Kidney capillary endothelial cell (primary cell): ENCODE data around the gene NKAIN2.
"Not testable (repeated sequence)": the region's sequence is repeated elsewhere in the genome, so short reads cannot be mapped to it uniquely, and the experiment has no call there.

Experiments used
- DNase-seq: peaks from one replicate; pipeline ENCODE4 v3.0.0-alpha.2; 2018; ENCODE audit warnings: low spot score

The NKAIN2 gene

DNA sequence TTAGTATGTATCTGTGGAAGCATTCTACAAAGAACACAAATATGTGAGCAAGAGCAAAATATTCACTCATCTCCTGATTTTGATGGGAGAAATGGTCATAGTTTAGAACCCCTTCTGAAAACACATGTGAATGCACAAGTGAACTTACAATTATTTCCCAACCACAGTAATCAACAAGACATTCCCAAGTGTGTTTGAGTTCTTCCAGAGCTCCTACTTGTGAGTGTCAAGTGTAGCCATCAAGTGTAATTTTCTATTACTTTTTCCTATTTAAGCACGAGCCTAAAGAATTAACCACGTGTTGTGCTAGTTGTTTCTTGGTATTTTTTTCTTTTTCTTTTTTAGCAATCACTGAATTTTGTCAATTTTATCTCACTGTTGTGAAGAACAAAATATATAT lies 402.3 kb downstream of the NKAIN2 start:
- DNase-seq = no peak

DNA sequence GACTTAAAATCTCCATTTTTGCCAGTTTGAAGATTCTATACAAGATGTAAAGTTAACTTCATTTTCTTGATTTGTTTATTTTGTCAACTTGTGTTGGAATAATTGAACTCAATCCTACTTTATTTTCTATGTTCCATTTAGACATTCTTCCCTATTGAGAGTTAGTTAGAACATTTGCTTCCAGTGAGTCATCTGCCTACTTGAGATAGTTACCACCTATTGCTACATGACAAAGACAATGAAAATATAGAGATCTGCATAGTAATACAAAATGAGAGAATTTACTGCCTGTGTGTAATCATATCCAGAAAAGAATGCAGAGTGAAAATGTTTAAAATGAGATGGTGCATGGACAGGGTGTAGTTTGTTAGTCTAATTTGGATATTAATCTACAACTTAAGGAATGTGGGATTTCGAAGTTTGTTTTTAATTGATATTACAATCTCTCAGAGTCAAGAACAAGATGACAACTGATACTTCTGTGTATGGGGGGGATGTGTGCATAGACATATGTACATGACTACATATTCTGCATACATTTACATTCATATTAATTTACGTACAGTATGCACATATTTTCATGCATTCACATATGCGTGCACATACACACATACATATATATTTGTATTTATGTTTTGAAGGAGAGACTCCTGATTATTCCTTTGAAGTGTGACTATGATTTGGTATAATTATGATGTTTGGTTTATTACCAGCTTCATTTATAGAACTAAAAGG lies 420.1 kb downstream of the NKAIN2 start:
- DNase-seq = no peak

DNA sequence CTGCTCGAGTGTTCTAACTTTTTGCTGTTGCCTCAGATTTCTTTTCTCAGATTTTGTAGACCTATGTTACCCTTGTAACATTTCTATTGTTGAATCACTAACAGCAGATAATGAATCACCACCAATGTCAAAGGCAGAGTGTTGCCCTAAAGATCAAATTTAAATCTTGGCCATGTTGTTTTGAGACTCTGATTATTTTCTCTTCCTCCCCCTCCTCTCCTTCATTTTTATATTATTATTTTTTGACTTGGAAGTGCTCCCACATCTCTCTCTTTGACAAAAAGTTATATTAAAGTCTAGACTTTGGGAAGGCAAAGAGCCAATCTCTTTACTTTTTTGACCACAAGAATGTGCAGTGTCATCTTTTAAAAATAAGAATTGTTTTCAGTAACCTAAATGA lies 422.7 kb downstream of the NKAIN2 start:
- no peak for DNase-seq

DNA sequence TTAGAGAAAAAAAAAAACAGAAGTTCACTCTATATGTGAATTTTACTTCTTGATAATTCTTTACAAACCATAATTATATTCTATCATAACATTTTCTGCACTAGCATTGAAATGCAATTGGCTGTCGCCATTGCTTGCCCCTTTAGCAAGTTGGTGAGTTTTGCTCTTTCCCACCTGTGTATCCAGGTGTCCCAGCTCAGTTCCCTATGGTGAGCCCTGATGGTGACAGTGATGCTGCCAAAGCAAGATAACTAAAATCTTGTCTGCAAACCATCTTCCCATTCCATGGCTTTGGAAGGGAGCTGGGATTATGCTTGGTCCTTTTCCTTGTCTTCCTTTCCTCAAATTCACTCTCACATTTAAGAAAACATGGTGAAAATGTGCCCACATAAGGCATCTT lies 429.6 kb downstream of the NKAIN2 start:
- no peak for DNase-seq

GRCh38 chr6:124234801-124235200 lies 431.1 kb downstream of the NKAIN2 start:
- DNase-seq = no peak

- DNase-seq = no peak
These were observed 434.2 kb downstream of the NKAIN2 start for GRCh38 chr6:124237911-124238310.

- not testable (repeated sequence) for DNase-seq
These were observed 434.7 kb downstream of the NKAIN2 start for GRCh38 chr6:124238408-124238807.

DNA sequence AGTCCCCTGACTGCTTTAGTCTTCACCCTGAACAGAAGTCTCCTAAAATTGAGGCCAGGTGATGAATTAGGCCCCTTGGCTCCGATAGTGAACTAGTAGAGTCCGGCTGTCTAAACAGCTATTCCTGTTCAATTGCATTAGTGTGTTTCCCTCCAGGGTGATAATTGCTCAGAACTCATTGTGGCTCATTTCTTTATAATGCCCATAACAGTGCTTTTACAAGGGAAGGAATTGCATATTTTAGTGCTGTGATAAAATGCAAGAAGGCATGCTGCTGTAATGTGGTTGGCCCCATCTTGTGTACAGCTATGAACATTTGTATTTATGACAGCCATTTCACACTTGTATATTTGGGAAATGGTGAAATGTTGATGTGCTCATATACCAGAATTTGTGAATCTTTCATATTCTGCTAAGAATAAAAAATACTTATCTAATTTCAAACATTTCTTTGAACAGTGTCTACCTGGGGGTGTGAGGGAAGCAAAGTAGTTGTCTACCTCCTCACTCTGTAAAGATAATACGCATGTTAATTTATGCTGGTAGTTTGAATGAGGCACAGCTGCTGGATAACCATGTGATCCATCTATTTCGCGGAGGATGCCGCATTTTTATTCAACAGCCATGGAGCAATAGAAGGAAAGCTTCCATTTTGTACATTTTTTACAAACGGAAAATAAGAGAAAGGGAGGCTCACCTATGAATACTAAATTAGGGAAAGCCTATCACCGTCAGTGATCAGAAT lies 451.4 kb downstream of the NKAIN2 start:
- no peak for DNase-seq

DNA sequence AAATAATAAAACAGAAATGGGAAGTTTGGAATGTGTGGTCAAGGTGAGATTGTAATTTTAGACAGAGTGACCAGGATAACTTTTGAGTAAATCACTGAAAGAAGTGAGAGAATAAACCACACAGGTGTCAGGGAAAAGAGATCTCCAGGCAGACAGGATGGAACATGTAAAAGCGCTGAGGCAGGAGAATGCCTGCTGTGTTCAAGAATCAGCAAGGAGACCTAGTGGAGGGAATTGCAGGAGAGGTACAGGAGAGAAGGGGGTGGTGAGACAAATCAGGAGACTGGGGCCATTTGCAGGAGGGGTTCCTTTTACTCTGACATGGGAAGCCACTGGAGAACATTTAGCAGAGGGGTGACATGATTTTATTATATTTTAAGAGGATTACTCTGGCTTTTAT lies 456.7 kb downstream of the NKAIN2 start:
- no peak for DNase-seq

DNA sequence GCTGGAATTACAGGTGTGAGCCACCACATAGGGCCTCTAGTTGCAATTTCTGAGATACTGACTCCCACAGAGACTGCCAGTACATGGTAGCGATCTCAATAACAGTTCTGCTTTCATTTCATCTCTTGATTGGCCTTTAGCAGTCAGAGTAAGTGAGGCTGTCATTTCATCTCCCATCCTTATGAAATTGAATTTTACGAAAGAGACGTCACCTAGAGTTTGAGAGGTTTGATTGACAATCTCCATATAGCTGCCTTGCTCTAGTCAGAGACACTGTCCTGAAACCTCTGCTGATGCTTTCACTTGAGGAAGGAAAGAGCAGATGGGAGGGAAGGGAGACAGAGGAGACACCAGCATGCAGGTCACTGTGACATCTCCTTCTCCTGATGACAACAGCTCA lies 466.1 kb downstream of the NKAIN2 start:
- DNase-seq = no peak

DNA sequence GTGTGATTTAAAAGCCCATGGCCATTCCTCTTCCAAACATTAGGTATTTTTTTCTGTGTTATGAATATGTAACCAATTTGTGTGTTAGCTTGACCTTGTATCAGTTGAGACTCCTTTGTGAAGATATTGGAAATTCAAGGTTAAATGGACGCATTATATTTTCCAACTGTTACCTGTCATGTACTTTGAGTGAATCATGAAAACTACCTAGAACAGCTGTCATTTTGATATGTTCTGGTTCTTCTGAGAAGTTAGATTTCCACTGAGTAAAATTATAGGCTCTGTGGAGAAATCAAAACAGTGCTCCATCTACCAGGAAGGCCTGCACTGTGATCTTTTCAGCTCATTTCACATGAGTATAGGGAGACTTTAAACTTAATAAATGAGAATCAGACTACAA lies 470.0 kb downstream of the NKAIN2 start:
- DNase-seq = no peak

DNA sequence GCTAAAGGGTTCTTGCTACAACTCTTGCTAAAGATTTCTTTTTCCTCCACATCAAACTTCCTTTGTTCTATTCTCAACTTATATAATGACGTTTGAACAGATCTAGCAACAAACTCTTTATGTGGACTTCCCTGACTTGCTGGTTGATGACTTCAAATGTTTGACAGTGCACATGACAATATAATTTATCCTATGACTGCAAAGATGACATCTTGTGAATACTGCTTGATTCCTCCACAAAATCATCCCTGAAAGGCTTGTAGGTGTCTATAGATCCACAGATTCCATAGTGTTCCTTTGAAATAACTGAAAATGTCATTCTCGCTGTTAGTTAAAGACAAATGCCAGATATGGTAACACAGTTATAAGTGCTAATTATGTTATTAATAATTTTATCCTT lies 478.9 kb downstream of the NKAIN2 start:
- no peak for DNase-seq

DNA sequence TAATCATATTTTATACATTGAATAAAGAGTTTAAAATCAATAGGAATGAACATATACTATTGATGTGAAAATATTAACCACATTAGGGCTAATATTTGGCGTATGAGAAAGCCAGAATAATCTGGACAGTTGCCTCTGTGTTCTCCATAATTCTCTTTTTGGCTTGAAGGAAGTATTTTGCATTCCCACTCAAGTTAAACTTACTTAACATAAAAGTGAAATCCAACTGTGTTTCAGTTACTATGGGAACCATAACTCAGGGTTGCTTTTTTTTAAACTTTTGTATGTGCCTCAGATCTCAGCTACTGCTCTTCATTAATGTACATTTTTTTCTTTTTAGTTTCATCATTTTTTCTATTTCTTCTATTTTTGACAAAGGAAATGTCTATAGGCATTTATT lies 479.8 kb downstream of the NKAIN2 start:
- DNase-seq = no peak

DNA sequence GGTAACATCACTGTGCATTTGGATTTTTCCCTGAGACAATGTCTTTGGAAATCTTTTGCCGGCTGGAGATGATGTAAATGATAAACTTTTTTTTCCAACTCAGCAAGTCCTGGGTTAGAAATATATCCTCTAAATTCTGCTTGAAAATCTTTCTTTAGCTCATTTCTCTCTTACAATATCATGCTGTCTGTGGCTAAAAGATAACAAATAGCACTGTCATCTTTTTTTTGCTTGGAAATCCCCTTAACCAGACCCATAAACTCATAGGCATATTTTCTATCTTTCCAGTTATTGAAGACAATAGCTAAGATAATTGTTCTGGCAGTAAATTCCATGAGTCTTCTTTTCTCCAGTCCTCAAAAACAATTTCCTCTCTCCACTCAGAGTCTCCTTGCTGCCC lies 481.5 kb downstream of the NKAIN2 start:
- no peak for DNase-seq

DNA sequence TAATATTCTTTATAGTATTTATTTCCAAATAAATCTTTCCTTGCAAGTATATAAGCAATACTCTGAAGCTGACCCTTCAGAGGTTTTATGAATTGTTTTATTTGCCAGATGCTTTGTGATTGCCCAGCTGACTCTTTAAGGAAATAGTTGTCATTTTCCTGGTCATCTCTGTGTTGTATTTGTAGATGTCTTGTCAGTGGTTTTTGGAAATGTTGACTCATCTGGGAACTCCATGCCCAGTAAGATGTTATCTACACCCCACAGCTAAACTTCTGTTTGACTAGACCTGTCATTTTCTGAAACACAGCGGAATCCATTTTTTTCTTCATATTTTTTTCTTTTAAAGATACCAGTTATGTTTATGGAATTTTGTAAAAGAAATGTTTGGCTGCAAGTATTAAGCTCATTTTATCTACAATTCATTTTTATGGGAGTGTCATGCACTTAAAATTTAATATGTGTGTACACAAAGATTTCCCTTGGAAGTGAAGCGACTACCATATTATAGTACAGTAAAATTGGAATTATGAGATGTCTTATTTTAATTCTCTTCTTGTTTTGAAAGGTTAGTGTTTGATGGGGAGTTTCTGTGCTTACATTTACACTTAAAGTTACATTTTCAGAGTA lies 491.0 kb downstream of the NKAIN2 start:
- DNase-seq = no peak

DNA sequence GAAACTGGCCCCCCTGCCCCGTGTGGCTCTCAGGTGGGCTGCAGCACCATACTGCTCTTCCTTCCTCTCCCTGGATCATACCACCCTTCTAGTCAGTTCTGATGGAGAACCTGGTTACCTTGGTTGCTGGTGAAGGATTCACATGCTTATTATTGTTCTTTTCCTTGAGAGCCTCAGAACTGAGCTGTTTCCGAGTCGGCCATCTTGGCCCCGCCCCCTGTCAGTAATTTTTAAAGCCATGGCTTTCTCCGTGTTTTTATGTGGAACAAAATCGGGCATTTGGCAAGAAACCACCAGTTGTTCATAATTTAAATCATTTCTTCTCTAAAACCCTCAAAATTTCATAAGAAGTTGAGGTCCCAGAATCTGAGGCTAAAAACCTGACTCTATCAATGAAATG lies 493.8 kb downstream of the NKAIN2 start:
- DNase-seq = no peak

- DNase-seq = no peak
These were observed 495.1 kb downstream of the NKAIN2 start for GRCh38 chr6:124298730-124299129.

- DNase-seq = not testable (repeated sequence)
These were observed 497.2 kb downstream of the NKAIN2 start for GRCh38 chr6:124300907-124301306.

GRCh38 chr6:124303971-124304370 lies 500.3 kb downstream of the NKAIN2 start:
- DNase-seq = no peak

- DNase-seq = no peak
These were observed 506.5 kb downstream of the NKAIN2 start for GRCh38 chr6:124310139-124310538.

DNA sequence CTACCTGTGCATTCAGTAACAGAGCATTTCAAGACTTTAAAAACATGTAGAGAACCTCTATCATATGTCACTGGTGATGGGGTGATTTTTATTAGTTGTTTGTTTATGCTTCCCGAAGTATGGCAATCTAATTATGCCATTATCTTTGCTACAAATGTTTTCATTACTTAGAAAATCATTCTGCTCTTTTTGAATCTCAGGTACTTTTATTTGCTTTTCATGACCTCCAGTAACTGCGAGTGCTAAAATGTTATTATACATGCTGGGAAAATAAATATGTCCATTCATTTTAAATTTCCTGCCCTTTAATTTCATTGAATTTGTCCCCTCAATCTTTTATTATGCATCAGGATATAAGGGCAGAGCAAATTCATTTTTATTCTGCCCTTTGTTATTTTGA lies 515.7 kb downstream of the NKAIN2 start:
- no peak for DNase-seq

DNA sequence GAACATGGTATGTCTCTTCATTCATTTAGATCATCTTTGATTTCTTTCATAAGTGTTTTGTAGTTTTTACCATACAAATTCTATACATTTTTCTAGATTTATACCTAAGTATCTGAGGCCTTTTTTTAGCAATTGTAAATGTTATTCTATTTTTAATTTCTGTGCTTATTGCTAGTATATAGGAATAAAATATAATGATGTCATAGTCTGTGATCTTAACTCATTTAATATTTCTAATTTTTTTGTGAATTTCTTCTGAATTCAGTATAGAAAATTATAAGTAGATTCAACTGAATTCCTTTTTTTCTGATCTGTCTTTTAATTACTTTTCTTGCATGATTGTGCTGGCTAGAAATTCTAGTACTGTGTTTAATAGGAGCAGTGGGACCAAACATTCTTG lies 520.6 kb downstream of the NKAIN2 start:
- DNase-seq = no peak

- DNase-seq = no peak
These were observed 526.5 kb downstream of the NKAIN2 start for GRCh38 chr6:124330197-124330596.
